GM23248 (cell line): Measurements from ENCODE around the gene GPR18.

Experiments
- EZH2 ChIP-seq: fragments of 200-600 bp; sonication (generic); IDR thresholded peaks from 2 replicates; pipeline ENCODE4 v1.6.1; 2018; ENCODE audit warnings: antibody characterized with exemption, mild to moderate bottlenecking; ENCODE audit not compliant: insufficient read depth, poor library complexity, severe bottlenecking
- EZH2phosphoT487 ChIP-seq: fragments of 200-600 bp; sonication (generic); IDR thresholded peaks from 2 replicates; pipeline ENCODE4 v1.6.1; 2018; ENCODE audit warnings: antibody characterized with exemption, moderate library complexity, mild to moderate bottlenecking, low read depth; ENCODE audit not compliant: insufficient read depth

- no peak for TF ChIP-seq EZH2
- TF ChIP-seq EZH2phosphoT487: no peak
Measured at GRCh38 chr13:99265821-99266426, 7.7 kb upstream of the GPR18 start.
